Gastrocnemius medialis (tissue), 4 donors: ENCODE measurements around the gene ACSF2.

Experiments used
- CTCF ChIP-seq, 5 experiments: fragments of 450-650 bp in 3 of 5; fragments of 200-600 bp in 2 of 5; sonication (generic) in 2 of 5; IDR thresholded peaks in 4 of 5; conservative IDR thresholded peaks in 1 of 5; 1 replicate in 4 of 5; 2 replicates in 1 of 5; pipeline ENCODE4 v1.5.1; 2016 to 2019; ENCODE audit warnings: antibody characterized with exemption in 5 of 5, mild to moderate bottlenecking in 3 of 5, moderate library complexity in 3 of 5
- POLR2A ChIP-seq, 2 donors: fragments of 450-650 bp; IDR thresholded peaks; one replicate each; pipeline ENCODE4 v1.6.1; 2017; ENCODE audit warnings: antibody characterized with exemption in 2 of 2, mild to moderate bottlenecking in 2 of 2, moderate library complexity in 2 of 2

GRCh38 chr17:50379351-50380132 is 46.5 kb upstream of the ACSF2 start:
- TF ChIP-seq CTCF (IDR thresholded peaks at IDR 0.05 in 4 of 5, conservative IDR thresholded peaks at IDR 0.05 in 1 of 5) (no peak), POLR2A (IDR thresholded peaks at IDR 0.05) (no peak)
